K562 (cell line): ENCODE data around the gene TSC22D2. TPM values are rescaled to one million over a fixed set of nuclear protein-coding genes. Genes with fewer than 3 reads are reported as not detected.
A peak's percentile ranks its signal among the peaks of the same experiment; 100 is the strongest.

Experiments used
- FOXK1 ChIP-seq: sonication (generic); formaldehyde crosslinking; IDR thresholded peaks from 2 replicates; pipeline ENCODE4 v1.8.0; 2022; ENCODE audit warnings: missing genetic modification reagents, mild to moderate bottlenecking, borderline replicate concordance
- JUN ChIP-seq, 2 experiments: sonication (generic) in 1 of 2; formaldehyde crosslinking in 1 of 2; IDR thresholded peaks; 2 replicates each; pipeline versions ENCODE4 v1.6.1 to v1.8.0; 2012 to 2022; ENCODE audit warnings: borderline replicate concordance in 2 of 2, mild to moderate bottlenecking in 2 of 2, improper control_type of control experiment in 1 of 2, low read depth in 1 of 2, low read length in 1 of 2, missing genetic modification reagents in 1 of 2
- KLF1 ChIP-seq: fragments of 450-650 bp; IDR thresholded peaks from 2 replicates; pipeline ENCODE4 v1.6.1; 2016; ENCODE audit warnings: missing genetic modification characterization, missing compliant biosample characterization
- MED1 ChIP-seq: sonication (generic); formaldehyde crosslinking; IDR thresholded peaks from 2 replicates; pipeline ENCODE4 v1.8.1; 2023; ENCODE audit warnings: missing genetic modification reagents, borderline replicate concordance
- POLR2H ChIP-seq: IDR thresholded peaks from 2 replicates; pipeline ENCODE4 v1.6.1; 2016; ENCODE audit warnings: missing genetic modification characterization, low read depth, mild to moderate bottlenecking, control low read depth, missing compliant biosample characterization, moderate library complexity
- SETDB1 ChIP-seq: IDR thresholded peaks from one replicate; pipeline ENCODE4 v1.6.1; 2012; ENCODE audit warnings: low read length, control low read depth, inconsistent platforms
- ZFPM2 ChIP-seq: fragments of 250-450 bp; sonication (Bioruptor Pico); IDR thresholded peaks from 2 replicates; pipeline ENCODE4 v1.5.1; 2022; ENCODE audit warnings: mild to moderate bottlenecking
- ZNF444 ChIP-seq: fragments of 250-450 bp; sonication (Bioruptor Pico); IDR thresholded peaks from 2 replicates; pipeline ENCODE4 v1.4.0; 2020; ENCODE audit warnings: mild to moderate bottlenecking, moderate library complexity
- polyA plus RNA-seq, 8 experiments: library from polyadenylated mRNA; depleted of rRNA in 4 of 8; stranded (reverse) in 5 of 8; unstranded in 3 of 8; fragments of >200 nt; fragmentation: Nextera tagmentation in 2 of 8; fragmentation: Illumina TruSeq in 1 of 8; extraction: Ambion mirVana in 2 of 8; extraction: Trizol in 1 of 8; gene quantifications; 2 replicates each; pipeline versions ENCODE4 v1.2.1 to v1.2.3, GENCODE V29; 2011 to 2014; ENCODE audit warnings: inconsistent platforms in 1 of 8, missing spikeins in 1 of 8
- total RNA-seq, 7 experiments: library from RNA; depleted of rRNA in 6 of 7; stranded (reverse); fragments of >200 nt in 6 of 7; fragmentation: Illumina TruSeq in 2 of 7; extraction: Trizol in 2 of 7; gene quantifications; 2 replicates each; pipeline versions ENCODE4 v1.2.1 to v1.2.3, GENCODE V29; 2011 to 2021; ENCODE audit warnings: low replicate concordance in 1 of 7
- TF ChIP-seq, protein P1 (sequence below): fragments of 450-650 bp; IDR thresholded peaks from 2 replicates; pipeline ENCODE4 v1.6.1; 2018; ENCODE audit warnings: mild to moderate bottlenecking, low read depth; ENCODE audit not compliant: partially characterized antibody
- TF ChIP-seq, protein P2 (sequence below): fragments of 250-450 bp; sonication (Bioruptor Pico); IDR thresholded peaks from 2 replicates; pipeline ENCODE4 v1.9.0; 2021; ENCODE audit warnings: mild to moderate bottlenecking
- TF ChIP-seq, protein P3 (sequence below): IDR thresholded peaks from 2 replicates; pipeline ENCODE4 v1.6.1; 2012; ENCODE audit warnings: low read depth, low read length, improper control_type of control experiment, borderline replicate concordance
- TF ChIP-seq, protein P4 (sequence below): fragments of 450-650 bp; IDR thresholded peaks from 2 replicates; pipeline ENCODE4 v1.6.1; 2016; ENCODE audit warnings: mild to moderate bottlenecking, moderate library complexity

The TSC22D2 gene
- total and polyA plus RNA-seq, 9 of the 15 experiments (the other 6 are each of a cell fraction or from before 2014, with no cell fraction given): 5.5 to 44.0 (median 19.3) TPM

DNA sequence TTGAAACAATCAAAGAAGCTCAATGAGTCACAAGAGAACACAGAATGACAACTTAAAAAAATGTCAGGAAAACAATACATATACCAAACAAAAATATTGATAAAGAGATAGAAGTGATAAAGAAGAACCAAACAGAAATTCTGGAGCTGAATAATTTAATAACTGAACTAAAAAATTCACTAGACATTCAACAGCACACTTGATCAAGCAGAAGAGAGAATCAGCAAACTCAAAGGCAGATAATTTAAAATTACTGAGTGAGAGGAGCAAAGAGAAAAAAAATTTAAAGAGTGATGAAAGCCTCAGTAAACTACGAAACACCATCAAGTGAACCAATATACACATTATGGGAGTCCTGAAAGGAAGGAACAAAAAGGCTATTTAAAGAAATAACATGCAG, 76.3 kb downstream of the TSC22D2 start (continued):
- TF ChIP-seq POLR2H (tag) (no peak), MED1 (CRISPR knock-in tag) (no peak), FOXK1 (CRISPR knock-in tag) (no peak), SETDB1 (no peak), ZFPM2 (no peak), JUN (IDR thresholded peaks at IDR 0.05; ENCODE audit: borderline replicate concordance, low read depth, low read length) (no peak), JUN (CRISPR knock-in tag; IDR thresholded peaks at IDR 0.05; ENCODE audit: borderline replicate concordance) (no peak), KLF1 (tag) (no peak), ZNF444 (CRISPR knock-in tag) (no peak)
- TF ChIP-seq, protein P1, sequence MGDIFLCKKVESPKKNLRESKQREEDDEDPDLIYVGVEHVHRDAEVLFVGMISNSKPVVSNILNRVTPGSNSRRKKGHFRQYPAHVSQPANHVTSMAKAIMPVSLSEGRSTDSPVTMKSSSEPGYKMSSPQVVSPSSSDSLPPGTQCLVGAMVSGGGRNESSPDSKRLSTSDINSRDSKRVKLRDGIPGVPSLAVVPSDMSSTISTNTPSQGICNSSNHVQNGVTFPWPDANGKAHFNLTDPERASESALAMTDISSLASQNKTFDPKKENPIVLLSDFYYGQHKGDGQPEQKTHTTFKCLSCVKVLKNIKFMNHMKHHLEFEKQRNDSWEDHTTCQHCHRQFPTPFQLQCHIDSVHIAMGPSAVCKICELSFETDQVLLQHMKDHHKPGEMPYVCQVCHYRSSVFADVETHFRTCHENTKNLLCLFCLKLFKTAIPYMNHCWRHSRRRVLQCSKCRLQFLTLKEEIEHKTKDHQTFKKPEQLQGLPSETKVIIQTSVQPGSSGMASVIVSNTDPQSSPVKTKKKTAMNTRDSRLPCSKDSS: peak; percentile 85
- TF ChIP-seq, protein P2, sequence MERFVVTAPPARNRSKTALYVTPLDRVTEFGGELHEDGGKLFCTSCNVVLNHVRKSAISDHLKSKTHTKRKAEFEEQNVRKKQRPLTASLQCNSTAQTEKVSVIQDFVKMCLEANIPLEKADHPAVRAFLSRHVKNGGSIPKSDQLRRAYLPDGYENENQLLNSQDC: no peak
- TF ChIP-seq, protein P3, sequence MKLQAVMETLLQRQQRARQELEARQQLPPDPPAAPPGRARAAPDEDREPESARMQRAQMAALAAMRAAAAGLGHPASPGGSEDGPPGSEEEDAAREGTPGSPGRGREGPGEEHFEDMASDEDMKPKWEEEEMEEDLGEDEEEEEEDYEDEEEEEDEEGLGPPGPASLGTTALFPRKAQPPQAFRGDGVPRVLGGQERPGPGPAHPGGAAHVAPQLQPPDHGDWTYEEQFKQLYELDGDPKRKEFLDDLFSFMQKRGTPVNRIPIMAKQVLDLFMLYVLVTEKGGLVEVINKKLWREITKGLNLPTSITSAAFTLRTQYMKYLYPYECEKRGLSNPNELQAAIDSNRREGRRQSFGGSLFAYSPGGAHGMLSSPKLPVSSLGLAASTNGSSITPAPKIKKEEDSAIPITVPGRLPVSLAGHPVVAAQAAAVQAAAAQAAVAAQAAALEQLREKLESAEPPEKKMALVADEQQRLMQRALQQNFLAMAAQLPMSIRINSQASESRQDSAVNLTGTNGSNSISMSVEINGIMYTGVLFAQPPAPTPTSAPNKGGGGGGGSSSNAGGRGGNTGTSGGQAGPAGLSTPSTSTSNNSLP: no peak
- TF ChIP-seq, protein P4, sequence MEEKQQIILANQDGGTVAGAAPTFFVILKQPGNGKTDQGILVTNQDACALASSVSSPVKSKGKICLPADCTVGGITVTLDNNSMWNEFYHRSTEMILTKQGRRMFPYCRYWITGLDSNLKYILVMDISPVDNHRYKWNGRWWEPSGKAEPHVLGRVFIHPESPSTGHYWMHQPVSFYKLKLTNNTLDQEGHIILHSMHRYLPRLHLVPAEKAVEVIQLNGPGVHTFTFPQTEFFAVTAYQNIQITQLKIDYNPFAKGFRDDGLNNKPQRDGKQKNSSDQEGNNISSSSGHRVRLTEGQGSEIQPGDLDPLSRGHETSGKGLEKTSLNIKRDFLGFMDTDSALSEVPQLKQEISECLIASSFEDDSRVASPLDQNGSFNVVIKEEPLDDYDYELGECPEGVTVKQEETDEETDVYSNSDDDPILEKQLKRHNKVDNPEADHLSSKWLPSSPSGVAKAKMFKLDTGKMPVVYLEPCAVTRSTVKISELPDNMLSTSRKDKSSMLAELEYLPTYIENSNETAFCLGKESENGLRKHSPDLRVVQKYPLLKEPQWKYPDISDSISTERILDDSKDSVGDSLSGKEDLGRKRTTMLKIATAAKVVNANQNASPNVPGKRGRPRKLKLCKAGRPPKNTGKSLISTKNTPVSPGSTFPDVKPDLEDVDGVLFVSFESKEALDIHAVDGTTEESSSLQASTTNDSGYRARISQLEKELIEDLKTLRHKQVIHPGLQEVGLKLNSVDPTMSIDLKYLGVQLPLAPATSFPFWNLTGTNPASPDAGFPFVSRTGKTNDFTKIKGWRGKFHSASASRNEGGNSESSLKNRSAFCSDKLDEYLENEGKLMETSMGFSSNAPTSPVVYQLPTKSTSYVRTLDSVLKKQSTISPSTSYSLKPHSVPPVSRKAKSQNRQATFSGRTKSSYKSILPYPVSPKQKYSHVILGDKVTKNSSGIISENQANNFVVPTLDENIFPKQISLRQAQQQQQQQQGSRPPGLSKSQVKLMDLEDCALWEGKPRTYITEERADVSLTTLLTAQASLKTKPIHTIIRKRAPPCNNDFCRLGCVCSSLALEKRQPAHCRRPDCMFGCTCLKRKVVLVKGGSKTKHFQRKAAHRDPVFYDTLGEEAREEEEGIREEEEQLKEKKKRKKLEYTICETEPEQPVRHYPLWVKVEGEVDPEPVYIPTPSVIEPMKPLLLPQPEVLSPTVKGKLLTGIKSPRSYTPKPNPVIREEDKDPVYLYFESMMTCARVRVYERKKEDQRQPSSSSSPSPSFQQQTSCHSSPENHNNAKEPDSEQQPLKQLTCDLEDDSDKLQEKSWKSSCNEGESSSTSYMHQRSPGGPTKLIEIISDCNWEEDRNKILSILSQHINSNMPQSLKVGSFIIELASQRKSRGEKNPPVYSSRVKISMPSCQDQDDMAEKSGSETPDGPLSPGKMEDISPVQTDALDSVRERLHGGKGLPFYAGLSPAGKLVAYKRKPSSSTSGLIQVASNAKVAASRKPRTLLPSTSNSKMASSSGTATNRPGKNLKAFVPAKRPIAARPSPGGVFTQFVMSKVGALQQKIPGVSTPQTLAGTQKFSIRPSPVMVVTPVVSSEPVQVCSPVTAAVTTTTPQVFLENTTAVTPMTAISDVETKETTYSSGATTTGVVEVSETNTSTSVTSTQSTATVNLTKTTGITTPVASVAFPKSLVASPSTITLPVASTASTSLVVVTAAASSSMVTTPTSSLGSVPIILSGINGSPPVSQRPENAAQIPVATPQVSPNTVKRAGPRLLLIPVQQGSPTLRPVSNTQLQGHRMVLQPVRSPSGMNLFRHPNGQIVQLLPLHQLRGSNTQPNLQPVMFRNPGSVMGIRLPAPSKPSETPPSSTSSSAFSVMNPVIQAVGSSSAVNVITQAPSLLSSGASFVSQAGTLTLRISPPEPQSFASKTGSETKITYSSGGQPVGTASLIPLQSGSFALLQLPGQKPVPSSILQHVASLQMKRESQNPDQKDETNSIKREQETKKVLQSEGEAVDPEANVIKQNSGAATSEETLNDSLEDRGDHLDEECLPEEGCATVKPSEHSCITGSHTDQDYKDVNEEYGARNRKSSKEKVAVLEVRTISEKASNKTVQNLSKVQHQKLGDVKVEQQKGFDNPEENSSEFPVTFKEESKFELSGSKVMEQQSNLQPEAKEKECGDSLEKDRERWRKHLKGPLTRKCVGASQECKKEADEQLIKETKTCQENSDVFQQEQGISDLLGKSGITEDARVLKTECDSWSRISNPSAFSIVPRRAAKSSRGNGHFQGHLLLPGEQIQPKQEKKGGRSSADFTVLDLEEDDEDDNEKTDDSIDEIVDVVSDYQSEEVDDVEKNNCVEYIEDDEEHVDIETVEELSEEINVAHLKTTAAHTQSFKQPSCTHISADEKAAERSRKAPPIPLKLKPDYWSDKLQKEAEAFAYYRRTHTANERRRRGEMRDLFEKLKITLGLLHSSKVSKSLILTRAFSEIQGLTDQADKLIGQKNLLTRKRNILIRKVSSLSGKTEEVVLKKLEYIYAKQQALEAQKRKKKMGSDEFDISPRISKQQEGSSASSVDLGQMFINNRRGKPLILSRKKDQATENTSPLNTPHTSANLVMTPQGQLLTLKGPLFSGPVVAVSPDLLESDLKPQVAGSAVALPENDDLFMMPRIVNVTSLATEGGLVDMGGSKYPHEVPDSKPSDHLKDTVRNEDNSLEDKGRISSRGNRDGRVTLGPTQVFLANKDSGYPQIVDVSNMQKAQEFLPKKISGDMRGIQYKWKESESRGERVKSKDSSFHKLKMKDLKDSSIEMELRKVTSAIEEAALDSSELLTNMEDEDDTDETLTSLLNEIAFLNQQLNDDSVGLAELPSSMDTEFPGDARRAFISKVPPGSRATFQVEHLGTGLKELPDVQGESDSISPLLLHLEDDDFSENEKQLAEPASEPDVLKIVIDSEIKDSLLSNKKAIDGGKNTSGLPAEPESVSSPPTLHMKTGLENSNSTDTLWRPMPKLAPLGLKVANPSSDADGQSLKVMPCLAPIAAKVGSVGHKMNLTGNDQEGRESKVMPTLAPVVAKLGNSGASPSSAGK: no peak
